ENCODE data around the gene NACC2.

NACC2 gene

GRCh38 chr9:135959814-135960213 lies 135.3 kb downstream of the NACC2 start:
- Histone ChIP-seq H4K20me1 (ENCODE audit: insufficient read depth) (no peaks in the 10 kb centered on the region), H2AFZ (ENCODE audit: low read depth) (no peak overlapping the region), H3K4me1 (ENCODE audit: low read depth, poor library complexity, severe bottlenecking) (peaks cover 16% of the 10 kb centered on the region), H3K27me3 (ENCODE audit: insufficient read depth, low read depth) (peaks cover 22% of the 10 kb centered on the region; the same call in 1 of the 2 replicates), H3K27ac (no peak overlapping the region), H3K4me3 (IDR thresholded peaks at IDR 0.05; ENCODE audit: insufficient read depth, low read depth, low read length) (no peak overlapping the region), H3K79me2 (ENCODE audit: insufficient read depth, low read depth) (peaks cover 38% of the 10 kb centered on the region; the same call in 1 of the 2 replicates), H3K9ac (no peak overlapping the region), H3K4me2 (peak overlapping the region; percentile 93), H3K36me3 (ENCODE audit: insufficient read depth) (no peaks in the 10 kb centered on the region)
- no peak for TF ChIP-seq CTCF (conservative IDR thresholded peaks at IDR 0.05; ENCODE audit: low read depth, low read length)

DNA sequence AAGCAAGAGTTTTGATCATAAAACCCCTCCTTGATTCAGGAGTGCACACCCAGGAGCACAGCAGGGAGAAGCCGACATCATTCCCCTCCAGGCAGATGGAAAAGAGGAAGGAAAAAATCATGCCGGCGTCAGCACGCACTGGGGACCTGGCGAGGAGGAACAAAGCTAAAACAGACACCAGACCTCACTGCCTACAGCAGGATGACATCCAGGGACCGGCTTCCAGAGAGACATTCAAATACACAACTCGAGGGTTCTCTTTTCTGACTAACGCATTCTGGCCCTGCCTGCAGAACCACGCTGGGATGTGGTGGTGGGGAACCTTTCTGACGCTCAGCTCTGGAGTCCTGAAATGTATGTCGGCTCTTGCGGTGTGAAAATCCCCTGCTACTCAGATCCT lies 136.6 kb downstream of the NACC2 start:
- Histone ChIP-seq H2AFZ (ENCODE audit: low read depth) (no peak overlapping the region), H3K79me2 (ENCODE audit: insufficient read depth, low read depth) (peaks cover 38% of the 10 kb centered on the region; the same call in 1 of the 2 replicates), H3K4me2 (no peak overlapping the region), H3K9ac (no peak overlapping the region), H3K27ac (no peak overlapping the region), H3K36me3 (ENCODE audit: insufficient read depth) (no peaks in the 10 kb centered on the region), H3K4me1 (ENCODE audit: low read depth, poor library complexity, severe bottlenecking) (peaks cover 16% of the 10 kb centered on the region), H3K27me3 (ENCODE audit: insufficient read depth, low read depth) (peaks cover 15% of the 10 kb centered on the region; the same call in 1 of the 2 replicates), H4K20me1 (ENCODE audit: insufficient read depth) (no peaks in the 10 kb centered on the region), H3K4me3 (IDR thresholded peaks at IDR 0.05; ENCODE audit: insufficient read depth, low read depth, low read length) (no peak overlapping the region)
- TF ChIP-seq CTCF (conservative IDR thresholded peaks at IDR 0.05; ENCODE audit: low read depth, low read length): no peak

GRCh38 chr9:135957431-135957830 lies 137.7 kb downstream of the NACC2 start:
- peaks cover 38% of the 10 kb centered on the region; the same call in 1 of the 2 replicates for H3K79me2 ChIP-seq (ENCODE audit: insufficient read depth, low read depth)

DNA sequence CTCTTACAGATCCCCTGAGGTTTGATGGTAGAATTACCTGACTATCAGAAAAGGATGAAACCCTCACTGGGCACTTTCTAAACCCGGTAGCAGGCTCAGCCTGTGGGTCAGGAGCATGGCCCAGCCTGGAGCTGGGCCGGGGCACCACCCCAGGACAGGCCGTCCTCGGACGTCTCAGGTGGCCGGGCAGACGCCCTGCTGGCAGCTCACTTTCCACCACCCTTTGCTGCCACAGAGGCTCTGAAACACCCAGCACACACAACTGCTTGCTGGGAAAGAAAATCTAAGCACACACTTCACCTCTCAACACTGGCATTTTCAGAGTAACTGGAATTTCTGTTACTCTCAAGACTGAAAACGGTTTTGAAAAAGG lies 138.3 kb downstream of the NACC2 start:
- Histone ChIP-seq H3K36me3 (ENCODE audit: insufficient read depth) (no peaks in the 10 kb centered on the region), H3K27me3 (ENCODE audit: insufficient read depth, low read depth) (peaks cover 3% of the 10 kb centered on the region; the same call in 1 of the 2 replicates), H3K4me2 (no peak overlapping the region), H3K79me2 (ENCODE audit: insufficient read depth, low read depth) (peaks cover 38% of the 10 kb centered on the region; the same call in 1 of the 2 replicates), H3K27ac (no peak overlapping the region), H3K4me3 (IDR thresholded peaks at IDR 0.05; ENCODE audit: insufficient read depth, low read depth, low read length) (no peak overlapping the region), H3K4me1 (ENCODE audit: low read depth, poor library complexity, severe bottlenecking) (peaks cover 13% of the 10 kb centered on the region), H2AFZ (ENCODE audit: low read depth) (no peak overlapping the region), H3K9ac (no peak overlapping the region), H4K20me1 (ENCODE audit: insufficient read depth) (no peaks in the 10 kb centered on the region)
- no peak for TF ChIP-seq CTCF (conservative IDR thresholded peaks at IDR 0.05; ENCODE audit: low read depth, low read length)

More at GRCh38 chr9:135957431-135957830, 137.7 kb downstream of the NACC2 start:
- Histone ChIP-seq H3K27ac (no peak overlapping the region), H2AFZ (ENCODE audit: low read depth) (no peak overlapping the region), H3K4me2 (no peak overlapping the region), H4K20me1 (ENCODE audit: insufficient read depth) (no peaks in the 10 kb centered on the region), H3K4me3 (IDR thresholded peaks at IDR 0.05; ENCODE audit: insufficient read depth, low read depth, low read length) (no peak overlapping the region), H3K9ac (no peak overlapping the region), H3K36me3 (ENCODE audit: insufficient read depth) (no peaks in the 10 kb centered on the region), H3K4me1 (ENCODE audit: low read depth, poor library complexity, severe bottlenecking) (peaks cover 16% of the 10 kb centered on the region), H3K27me3 (ENCODE audit: insufficient read depth, low read depth) (peaks cover 9% of the 10 kb centered on the region; the same call in 1 of the 2 replicates)
- no peak for TF ChIP-seq CTCF (conservative IDR thresholded peaks at IDR 0.05; ENCODE audit: low read depth, low read length)

Measured in KMS-11 (cell line).